ENCODE measurements around the gene FBXO34.

Gene FBXO34

DNA sequence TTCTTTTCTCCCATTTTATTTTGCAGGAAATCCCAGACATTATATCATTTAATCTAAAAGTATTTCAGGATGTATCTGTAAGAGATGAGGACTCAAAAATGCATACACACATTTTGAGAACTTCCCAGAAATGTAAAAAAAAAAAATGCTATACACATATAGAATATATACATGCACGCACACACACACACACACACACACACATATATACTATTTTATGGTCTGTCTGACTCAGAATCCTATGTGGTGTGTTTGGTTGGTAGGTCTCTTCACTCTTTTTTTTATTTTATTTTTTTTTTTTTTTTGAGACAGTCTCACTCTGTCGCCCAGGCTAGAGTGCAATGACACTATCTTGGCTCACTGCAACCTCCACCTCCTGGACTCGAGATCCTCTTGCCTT, 65.5 kb downstream of the FBXO34 start:
- no peak for ATAC-seq
- TF ChIP-seq ISL1 (CRISPR knock-in tag; IDR thresholded peaks at IDR 0.05) (no peak), TSHZ2 (CRISPR knock-in tag; IDR thresholded peaks at IDR 0.05) (no peak), ESRRG (CRISPR knock-in tag; IDR thresholded peaks at IDR 0.05) (no peak), PATZ1 (CRISPR knock-in tag; IDR thresholded peaks at IDR 0.05; ENCODE audit: borderline replicate concordance) (no peak), BACH2 (CRISPR knock-in tag; IDR thresholded peaks at IDR 0.05; ENCODE audit: borderline replicate concordance) (no peak), ZC3H10 (CRISPR knock-in tag; IDR thresholded peaks at IDR 0.05) (no peak), TOX (CRISPR knock-in tag; IDR thresholded peaks at IDR 0.05; ENCODE audit: borderline replicate concordance) (no peak), ZNF565 (CRISPR knock-in tag; conservative IDR thresholded peaks at IDR 0.05; ENCODE audit: low read depth) (no peak), ZNF8 (CRISPR knock-in tag; IDR thresholded peaks at IDR 0.05) (no peak), CSDC2 (CRISPR knock-in tag; IDR thresholded peaks at IDR 0.05) (no peak), ZFP3 (CRISPR knock-in tag; IDR thresholded peaks at IDR 0.05) (no peak), GLIS3 (CRISPR knock-in tag; IDR thresholded peaks at IDR 0.05) (no peak), ZFP30 (CRISPR knock-in tag; IDR thresholded peaks at IDR 0.05) (no peak), ZNF70 (CRISPR knock-in tag; IDR thresholded peaks at IDR 0.05) (no peak), OSR1 (CRISPR knock-in tag; IDR thresholded peaks at IDR 0.05) (no peak), CREB5 (CRISPR knock-in tag; IDR thresholded peaks at IDR 0.05; ENCODE audit: low read depth) (no peak), CSRNP3 (CRISPR knock-in tag; IDR thresholded peaks at IDR 0.05) (no peak), SNAI2 (CRISPR knock-in tag; IDR thresholded peaks at IDR 0.05) (no peak)

DNA sequence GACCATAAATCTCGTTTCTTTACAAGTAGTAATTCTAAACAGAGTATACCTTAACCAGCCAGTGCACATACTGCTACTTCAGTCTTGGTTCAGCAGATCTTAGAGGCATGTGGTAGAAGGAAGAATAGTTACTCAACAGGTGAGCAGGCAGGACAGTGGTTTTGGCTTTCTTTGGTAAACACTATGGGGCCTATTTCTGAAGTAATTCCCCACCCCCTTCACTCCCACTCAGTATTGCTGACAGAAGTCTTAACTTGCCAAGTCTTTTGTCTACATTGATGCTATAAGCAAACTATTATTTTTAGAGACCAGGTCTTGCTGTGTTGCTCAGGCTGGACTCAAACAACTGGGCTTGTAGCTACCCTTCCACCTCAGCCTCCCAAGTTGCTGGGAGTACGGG, 68.5 kb downstream of the FBXO34 start:
- no peak for ATAC-seq

More for the DNA sequence above, 68.5 kb downstream of the FBXO34 start:
- no peak for TF ChIP-seq ARNTL (CRISPR knock-in tag; IDR thresholded peaks at IDR 0.05; ENCODE audit: borderline replicate concordance, low read depth)
- no peak for TF ChIP-seq CREB5 (CRISPR knock-in tag; IDR thresholded peaks at IDR 0.05; ENCODE audit: low read depth)
- no peak for TF ChIP-seq CSDC2 (CRISPR knock-in tag; IDR thresholded peaks at IDR 0.05)
- no peak for TF ChIP-seq ZNF70 (CRISPR knock-in tag; IDR thresholded peaks at IDR 0.05)
- TF ChIP-seq BACH2 (CRISPR knock-in tag; IDR thresholded peaks at IDR 0.05; ENCODE audit: borderline replicate concordance) = no peak
- no peak for TF ChIP-seq ESRRG (CRISPR knock-in tag; IDR thresholded peaks at IDR 0.05)
- TF ChIP-seq, protein P1, sequence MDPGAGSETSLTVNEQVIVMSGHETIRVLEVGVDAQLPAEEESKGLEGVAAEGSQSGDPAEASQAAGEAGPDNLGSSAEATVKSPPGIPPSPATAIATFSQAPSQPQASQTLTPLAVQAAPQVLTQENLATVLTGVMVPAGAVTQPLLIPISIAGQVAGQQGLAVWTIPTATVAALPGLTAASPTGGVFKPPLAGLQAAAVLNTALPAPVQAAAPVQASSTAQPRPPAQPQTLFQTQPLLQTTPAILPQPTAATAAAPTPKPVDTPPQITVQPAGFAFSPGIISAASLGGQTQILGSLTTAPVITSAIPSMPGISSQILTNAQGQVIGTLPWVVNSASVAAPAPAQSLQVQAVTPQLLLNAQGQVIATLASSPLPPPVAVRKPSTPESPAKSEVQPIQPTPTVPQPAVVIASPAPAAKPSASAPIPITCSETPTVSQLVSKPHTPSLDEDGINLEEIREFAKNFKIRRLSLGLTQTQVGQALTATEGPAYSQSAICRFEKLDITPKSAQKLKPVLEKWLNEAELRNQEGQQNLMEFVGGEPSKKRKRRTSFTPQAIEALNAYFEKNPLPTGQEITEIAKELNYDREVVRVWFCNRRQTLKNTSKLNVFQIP (CRISPR knock-in tag; IDR thresholded peaks at IDR 0.05; ENCODE audit: borderline replicate concordance, low read depth) = no peak
